Right renal cortex interstitium (tissue), 3 donors: ENCODE measurements around the gene CNGA1. TPM values are rescaled to one million over a fixed set of nuclear protein-coding genes. Genes with fewer than 3 reads are reported as not detected.
A peak's percentile ranks its signal among the peaks of the same experiment; 100 is the strongest.
"Not testable (repeated sequence)": the region's sequence is repeated elsewhere in the genome, so short reads cannot be mapped to it uniquely, and the experiment has no call there.

ENCODE experiments used
- DNase-seq, 3 donors: peaks; one replicate each; pipeline ENCODE4 v3.0.0-alpha.2; 2013; ENCODE audit warnings: low read depth in 3 of 3, low spot score in 2 of 3
- polyA plus RNA-seq, 3 donors: library from polyadenylated mRNA; unstranded; fragments of 120-200 nt; gene quantifications; one replicate each; pipeline ENCODE4 v1.2.1, GENCODE V29; 2013; ENCODE audit not compliant: insufficient read length in 3 of 3

The CNGA1 gene
- polyA plus RNA-seq, 3 donors = 4.0 to 6.5 (median 4.2) TPM

- no peak for DNase-seq
These were observed 15.5 kb upstream of the CNGA1 start for GRCh38 chr4:48031802-48032525.

- DNase-seq = no peak
These were observed 14.0 kb upstream of the CNGA1 start for GRCh38 chr4:48030470-48030869.

- DNase-seq = no peak
These were observed 12.2 kb upstream of the CNGA1 start for GRCh38 chr4:48028696-48029095.

GRCh38 chr4:48027653-48028052 is 11.2 kb upstream of the CNGA1 start:
- DNase-seq = no peak

GRCh38 chr4:48025005-48025404 is 8.5 kb upstream of the CNGA1 start:
- no peak for DNase-seq

- DNase-seq = no peak
These were observed 8.0 kb upstream of the CNGA1 start for GRCh38 chr4:48024522-48024921.

- DNase-seq = no peak
These were observed 5.8 kb upstream of the CNGA1 start for GRCh38 chr4:48022192-48022799.

GRCh38 chr4:48021100-48021499 is 4.6 kb upstream of the CNGA1 start:
- no peak for DNase-seq

GRCh38 chr4:48018112-48018511 is 1.6 kb upstream of the CNGA1 start:
- DNase-seq = no peak

GRCh38 chr4:48017108-48017571 is 659 bp upstream of the CNGA1 start:
- DNase-seq = peak in 2 of 3 donors; percentile 25 to 47

GRCh38 chr4:48015678-48016077 is 803 bp downstream of the CNGA1 start:
- no peak for DNase-seq

GRCh38 chr4:48015216-48015615 is 1.3 kb downstream of the CNGA1 start:
- no peak for DNase-seq

- DNase-seq = no peak
These were observed 3.7 kb downstream of the CNGA1 start for GRCh38 chr4:48012824-48013223.

- no peak for DNase-seq
These were observed 4.8 kb downstream of the CNGA1 start for GRCh38 chr4:48011722-48012121.

GRCh38 chr4:48010906-48011305 is 5.6 kb downstream of the CNGA1 start:
- not testable (repeated sequence) for DNase-seq

- DNase-seq = no peak
These were observed 8.4 kb downstream of the CNGA1 start for GRCh38 chr4:48008021-48008596.

- DNase-seq = no peak
These were observed 10.7 kb downstream of the CNGA1 start for GRCh38 chr4:48005781-48006180.

- not testable (repeated sequence) for DNase-seq
These were observed 12.9 kb downstream of the CNGA1 start for GRCh38 chr4:48003568-48003967.

- DNase-seq = no peak
These were observed 14.2 kb downstream of the CNGA1 start for GRCh38 chr4:48002267-48002666.

GRCh38 chr4:47996021-47996420 is 20.5 kb downstream of the CNGA1 start:
- DNase-seq = no peak

GRCh38 chr4:47992475-47992874 is 24.0 kb downstream of the CNGA1 start:
- DNase-seq = not testable (repeated sequence)

GRCh38 chr4:47990145-47990544 is 26.3 kb downstream of the CNGA1 start:
- DNase-seq = no peak
